IPS-20b (cell line): Measurements from ENCODE around the gene GNLY.
A peak's percentile ranks its signal among the peaks of the same experiment; 100 is the strongest.

Experiments
- H3K27ac ChIP-seq: one replicate; pipeline ENCODE4 v1.5.1; 2013; ENCODE audit warnings: low read length
- H3K27me3 ChIP-seq: 2 replicates; pipeline ENCODE4 v1.6.1; 2013; ENCODE audit warnings: mild to moderate bottlenecking, low read length, inconsistent platforms; ENCODE audit not compliant: insufficient read depth
- H3K36me3 ChIP-seq: 2 replicates; pipeline ENCODE4 v1.6.1; 2013; ENCODE audit warnings: low read depth, mild to moderate bottlenecking, inconsistent platforms, low read length, moderate library complexity; ENCODE audit not compliant: insufficient read depth
- H3K4me1 ChIP-seq: 2 replicates; pipeline ENCODE4 v1.6.1; 2013; ENCODE audit warnings: mild to moderate bottlenecking, control low read depth, inconsistent platforms, low read length, moderate library complexity; ENCODE audit not compliant: insufficient read depth
- H3K4me3 ChIP-seq: 2 replicates; pipeline ENCODE4 v1.5.1; 2013; ENCODE audit warnings: mild to moderate bottlenecking, low read length, inconsistent platforms
- H3K9ac ChIP-seq: 2 replicates; pipeline ENCODE4 v1.6.1; 2013; ENCODE audit warnings: low read depth, mild to moderate bottlenecking, inconsistent platforms, low read length, moderate library complexity
- H3K9me3 ChIP-seq: 2 replicates; pipeline ENCODE4 v1.6.1; 2013; ENCODE audit warnings: mild to moderate bottlenecking, low read depth, low read length, inconsistent platforms; ENCODE audit not compliant: insufficient read depth

GNLY gene

GRCh38 chr2:85678377-85678776 lies 15.8 kb upstream of the GNLY start:
- H3K4me3 ChIP-seq: no peak overlapping the region
- peaks cover 7% of the 10 kb centered on the region; the same call in 1 of the 2 replicates for H3K27me3 ChIP-seq
- H3K4me1 ChIP-seq: no peaks in the 10 kb centered on the region
- H3K27ac ChIP-seq: no peak overlapping the region
- no peaks in the 10 kb centered on the region for H3K9me3 ChIP-seq
- H3K9ac ChIP-seq: no peak overlapping the region
- H3K36me3 ChIP-seq: no peaks in the 10 kb centered on the region

- peak overlapping the region; percentile 11; the same call in 1 of the 2 replicates for H3K9ac ChIP-seq
- H3K27ac ChIP-seq: no peak overlapping the region
- H3K4me3 ChIP-seq: no peak overlapping the region; the same call in 1 of the 2 replicates
- peaks cover 7% of the 10 kb centered on the region; the same call in 1 of the 2 replicates for H3K27me3 ChIP-seq
- H3K4me1 ChIP-seq: no peaks in the 10 kb centered on the region
- no peaks in the 10 kb centered on the region for H3K36me3 ChIP-seq
- no peaks in the 10 kb centered on the region for H3K9me3 ChIP-seq
Measured at GRCh38 chr2:85678794-85679672, 15.1 kb upstream of the GNLY start.

DNA sequence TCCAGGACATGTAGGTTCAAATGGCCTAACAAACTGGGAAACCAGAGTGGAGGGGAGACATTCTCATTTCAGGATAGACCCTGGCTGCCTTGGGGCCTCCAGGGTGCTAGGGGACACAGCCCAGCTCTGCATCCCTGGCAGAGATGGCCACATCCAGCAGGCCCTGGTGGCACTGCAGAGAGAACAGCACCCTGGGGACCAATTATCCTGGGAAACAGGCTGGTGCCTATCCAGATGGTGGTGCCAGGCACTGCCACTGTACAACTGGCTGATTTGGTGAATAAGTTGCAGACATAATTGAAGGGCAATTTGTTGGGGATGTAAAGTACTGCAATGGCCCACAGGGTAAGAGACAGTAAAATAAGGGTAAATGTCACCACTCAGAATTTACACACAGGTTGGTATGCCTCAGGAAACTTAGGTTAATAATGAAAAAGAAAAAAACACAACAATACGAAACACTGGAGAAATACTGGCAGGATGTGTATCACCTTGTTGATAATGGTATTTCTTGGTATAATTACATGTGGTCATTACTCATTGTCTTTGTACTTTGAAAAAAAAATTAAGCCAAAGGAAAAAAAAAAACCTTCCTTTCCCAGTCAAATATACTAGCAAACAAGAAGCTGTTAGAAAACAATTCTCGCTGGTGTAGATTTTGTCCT lies 13.3 kb upstream of the GNLY start:
- H3K9me3 ChIP-seq: no peaks in the 10 kb centered on the region
- no peak overlapping the region for H3K27ac ChIP-seq
- H3K9ac ChIP-seq: no peak overlapping the region
- peaks cover 7% of the 10 kb centered on the region; the same call in 1 of the 2 replicates for H3K27me3 ChIP-seq
- no peak overlapping the region for H3K4me3 ChIP-seq
- no peaks in the 10 kb centered on the region for H3K4me1 ChIP-seq
- no peaks in the 10 kb centered on the region for H3K36me3 ChIP-seq

DNA sequence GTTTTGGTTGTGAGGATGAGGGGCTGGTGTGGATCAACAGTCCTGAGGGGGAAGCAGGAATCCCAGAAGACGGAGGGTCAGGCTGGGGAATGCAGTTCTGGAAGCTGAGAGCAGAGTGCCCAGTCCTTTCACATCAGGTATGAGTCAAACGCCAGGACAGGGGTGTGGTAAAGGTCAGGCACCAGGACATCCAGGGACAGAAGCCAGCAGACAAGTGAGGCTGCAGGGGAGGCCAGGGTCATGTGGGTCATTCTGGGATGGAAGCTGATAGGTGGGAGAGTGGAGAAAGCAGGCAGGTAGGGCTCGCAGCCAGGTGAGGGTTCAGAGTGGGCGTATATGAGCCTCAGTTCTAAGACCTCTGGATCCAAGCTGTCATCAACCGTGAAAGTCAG lies 12.8 kb upstream of the GNLY start:
- Histone ChIP-seq H3K27ac (no peak overlapping the region), H3K9ac (no peak overlapping the region), H3K27me3 (peaks cover 7% of the 10 kb centered on the region; the same call in 1 of the 2 replicates), H3K9me3 (no peaks in the 10 kb centered on the region), H3K4me3 (no peak overlapping the region), H3K4me1 (no peaks in the 10 kb centered on the region), H3K36me3 (no peaks in the 10 kb centered on the region)

DNA sequence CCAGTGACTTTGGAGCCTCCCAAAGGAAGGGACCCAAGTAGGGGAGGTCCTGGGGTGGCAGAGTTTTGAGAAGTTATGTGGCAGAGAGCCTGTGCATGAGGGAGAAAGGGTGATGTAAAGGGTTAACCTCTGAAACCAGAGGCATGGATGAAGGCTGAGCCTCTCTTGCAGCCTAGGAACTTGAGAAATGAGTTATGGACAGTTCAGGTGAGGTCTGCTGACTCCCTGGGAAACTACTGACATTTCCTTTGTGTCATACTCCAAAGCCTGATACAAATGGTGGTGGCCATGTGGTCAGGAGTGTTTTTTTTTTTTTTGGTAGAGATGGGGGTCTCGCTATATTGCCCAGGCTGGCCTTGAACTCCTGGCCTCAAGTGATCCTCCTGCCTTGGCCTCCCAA lies 12.4 kb upstream of the GNLY start:
- no peak overlapping the region for H3K27ac ChIP-seq
- H3K27me3 ChIP-seq: peaks cover 7% of the 10 kb centered on the region; the same call in 1 of the 2 replicates
- no peak overlapping the region for H3K4me3 ChIP-seq
- no peaks in the 10 kb centered on the region for H3K4me1 ChIP-seq
- H3K9ac ChIP-seq: no peak overlapping the region
- H3K36me3 ChIP-seq: no peaks in the 10 kb centered on the region
- H3K9me3 ChIP-seq: no peaks in the 10 kb centered on the region

DNA sequence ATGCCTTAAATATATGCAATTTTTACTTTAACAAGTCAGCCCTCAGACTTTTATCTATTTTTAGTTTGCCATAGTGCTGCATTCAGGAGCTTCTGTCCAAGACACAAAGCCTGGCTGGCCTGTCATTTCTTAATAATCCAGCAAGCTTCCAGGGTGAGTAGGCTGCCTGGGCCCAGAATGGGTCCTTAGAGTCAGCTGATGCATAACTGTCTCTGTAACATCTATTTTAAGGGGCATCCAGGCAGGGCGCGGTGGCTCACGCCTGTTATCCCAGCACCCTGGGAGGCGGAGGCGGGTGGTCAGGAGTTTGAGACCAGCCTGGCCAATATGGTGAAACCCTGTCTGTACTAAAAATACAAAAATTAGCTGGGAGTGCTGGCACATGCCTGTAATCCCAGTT lies 11.8 kb upstream of the GNLY start:
- Histone ChIP-seq H3K9ac (no peak overlapping the region), H3K9me3 (no peaks in the 10 kb centered on the region), H3K36me3 (no peaks in the 10 kb centered on the region), H3K27me3 (peaks cover 7% of the 10 kb centered on the region; the same call in 1 of the 2 replicates), H3K4me3 (no peak overlapping the region), H3K4me1 (no peaks in the 10 kb centered on the region), H3K27ac (no peak overlapping the region)

- H3K9me3 ChIP-seq: no peaks in the 10 kb centered on the region
- no peak overlapping the region for H3K27ac ChIP-seq
- H3K4me3 ChIP-seq: no peak overlapping the region
- no peaks in the 10 kb centered on the region for H3K4me1 ChIP-seq
- no peak overlapping the region for H3K9ac ChIP-seq
- no peaks in the 10 kb centered on the region for H3K36me3 ChIP-seq
- H3K27me3 ChIP-seq: peaks cover 7% of the 10 kb centered on the region; the same call in 1 of the 2 replicates
Measured at GRCh38 chr2:85684380-85684779, 9.8 kb upstream of the GNLY start.

GRCh38 chr2:85684806-85685205 lies 9.4 kb upstream of the GNLY start:
- Histone ChIP-seq H3K4me1 (no peaks in the 10 kb centered on the region), H3K27ac (no peak overlapping the region), H3K9me3 (no peaks in the 10 kb centered on the region), H3K4me3 (no peak overlapping the region), H3K27me3 (peaks cover 7% of the 10 kb centered on the region; the same call in 1 of the 2 replicates), H3K9ac (no peak overlapping the region), H3K36me3 (no peaks in the 10 kb centered on the region)

- H3K9me3 ChIP-seq: no peaks in the 10 kb centered on the region
- H3K9ac ChIP-seq: no peak overlapping the region
- no peak overlapping the region for H3K4me3 ChIP-seq
- H3K36me3 ChIP-seq: no peaks in the 10 kb centered on the region
- no peaks in the 10 kb centered on the region for H3K4me1 ChIP-seq
- no peaks in the 10 kb centered on the region for H3K27me3 ChIP-seq
- H3K27ac ChIP-seq: no peak overlapping the region
Measured at GRCh38 chr2:85690932-85691331, 3.2 kb upstream of the GNLY start.

DNA sequence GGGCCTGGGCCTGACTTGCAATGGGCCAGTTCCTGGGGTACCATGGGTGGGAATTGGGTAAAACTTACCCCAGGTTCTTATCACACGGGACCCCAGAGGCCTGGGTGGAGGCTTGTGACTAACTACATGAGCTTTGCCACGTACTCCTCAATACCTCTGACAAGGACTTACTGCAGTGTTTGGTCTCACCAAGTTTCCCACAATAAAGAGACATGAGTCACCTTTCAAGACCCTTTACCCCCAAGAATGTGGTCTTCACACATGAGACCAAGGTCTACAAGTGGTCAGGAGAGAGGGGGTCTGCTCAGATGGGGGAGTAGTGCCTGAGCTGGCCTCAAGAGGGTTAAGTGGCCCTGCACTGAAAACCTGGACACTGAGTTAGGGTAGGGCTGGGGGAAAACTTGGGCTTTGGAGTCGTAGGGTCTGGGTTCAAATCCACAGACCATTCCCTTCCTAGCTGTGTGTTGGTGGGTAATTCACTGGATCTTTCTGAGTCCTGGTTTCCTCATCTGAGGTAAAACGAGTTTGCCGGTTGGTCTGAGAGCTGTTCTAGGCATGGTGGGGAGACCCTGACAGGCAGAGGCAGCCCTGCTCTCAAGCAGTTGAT lies 2.0 kb upstream of the GNLY start:
- Histone ChIP-seq H3K9me3 (no peaks in the 10 kb centered on the region), H3K9ac (no peak overlapping the region), H3K27ac (no peak overlapping the region), H3K36me3 (no peaks in the 10 kb centered on the region), H3K4me1 (no peaks in the 10 kb centered on the region), H3K27me3 (no peaks in the 10 kb centered on the region), H3K4me3 (no peak overlapping the region)

DNA sequence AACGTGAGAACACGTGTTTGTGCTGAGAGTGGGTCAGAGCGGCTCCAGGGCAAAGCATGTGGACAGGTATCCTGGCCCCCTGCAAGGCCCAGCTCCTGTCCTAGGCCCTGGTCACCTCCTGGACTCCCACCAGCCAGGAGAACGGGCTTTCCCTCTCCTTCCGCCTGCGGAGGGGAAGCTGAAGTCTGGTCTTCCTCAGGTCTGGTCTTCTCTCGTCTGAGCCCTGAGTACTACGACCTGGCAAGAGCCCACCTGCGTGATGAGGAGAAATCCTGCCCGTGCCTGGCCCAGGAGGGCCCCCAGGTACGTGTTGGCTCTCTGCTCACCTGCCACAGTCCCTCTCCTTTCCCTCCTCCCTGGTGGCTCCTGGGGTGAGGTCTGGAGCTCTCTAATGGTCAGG lies 963 bp downstream of the GNLY start:
- Histone ChIP-seq H3K36me3 (no peaks in the 10 kb centered on the region), H3K27me3 (no peaks in the 10 kb centered on the region), H3K4me1 (no peaks in the 10 kb centered on the region), H3K9me3 (no peaks in the 10 kb centered on the region), H3K4me3 (no peak overlapping the region), H3K9ac (no peak overlapping the region), H3K27ac (no peak overlapping the region)
